C4-2B (cell line): ENCODE measurements around the gene CDC42BPA.

ENCODE experiments used
- CTCF ChIP-seq: fragments of 450-650 bp; conservative IDR thresholded peaks from 2 replicates; pipeline ENCODE4 v1.5.1; 2017; ENCODE audit warnings: mild to moderate bottlenecking
- ZFX ChIP-seq: fragments of 450-650 bp; IDR thresholded peaks from 2 replicates; pipeline ENCODE4 v1.6.1; 2017

- TF ChIP-seq CTCF (peak; percentile 22), ZFX (no peak)
Observed at GRCh38 chr1:227257964-227258363, 60.3 kb downstream of the CDC42BPA start.
